Esophagus squamous epithelium (tissue), 4 donors: ENCODE data around the gene MINDY4.

ENCODE experiments used
- POLR2A ChIP-seq, 4 donors: fragments of 450-650 bp; IDR thresholded peaks; one replicate each; pipeline ENCODE4 v1.6.1; 2017; ENCODE audit warnings: antibody characterized with exemption in 4 of 4, mild to moderate bottlenecking in 4 of 4, moderate library complexity in 3 of 4
- TF ChIP-seq, protein P1 (sequence below), 6 experiments: fragments of 450-650 bp in 4 of 6; fragments of 200-600 bp in 2 of 6; sonication (generic) in 2 of 6; IDR thresholded peaks; one replicate each; pipeline ENCODE4 v1.5.1; 2016 to 2019; ENCODE audit warnings: antibody characterized with exemption in 6 of 6, mild to moderate bottlenecking in 4 of 6, moderate library complexity in 4 of 6

DNA sequence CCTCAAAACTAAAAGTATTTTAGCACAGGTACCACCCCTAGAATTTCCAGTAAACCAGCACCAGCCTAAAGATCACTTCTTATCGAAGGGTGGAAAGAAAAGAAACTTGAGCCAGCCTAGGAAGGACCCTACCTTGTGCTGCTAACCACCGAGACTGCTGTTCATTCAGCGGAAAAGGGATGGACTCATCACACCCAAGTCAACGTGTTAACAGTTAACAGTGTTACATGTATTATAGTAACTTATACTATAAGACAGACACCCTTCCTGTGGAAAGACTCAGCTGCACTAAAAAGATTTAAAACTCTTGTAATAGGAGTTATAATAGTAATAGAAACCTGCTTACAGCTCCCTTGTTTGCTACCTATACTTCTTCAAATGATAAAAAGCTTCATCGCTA lies 39.8 kb downstream of the MINDY4 start:
- TF ChIP-seq, protein P1, sequence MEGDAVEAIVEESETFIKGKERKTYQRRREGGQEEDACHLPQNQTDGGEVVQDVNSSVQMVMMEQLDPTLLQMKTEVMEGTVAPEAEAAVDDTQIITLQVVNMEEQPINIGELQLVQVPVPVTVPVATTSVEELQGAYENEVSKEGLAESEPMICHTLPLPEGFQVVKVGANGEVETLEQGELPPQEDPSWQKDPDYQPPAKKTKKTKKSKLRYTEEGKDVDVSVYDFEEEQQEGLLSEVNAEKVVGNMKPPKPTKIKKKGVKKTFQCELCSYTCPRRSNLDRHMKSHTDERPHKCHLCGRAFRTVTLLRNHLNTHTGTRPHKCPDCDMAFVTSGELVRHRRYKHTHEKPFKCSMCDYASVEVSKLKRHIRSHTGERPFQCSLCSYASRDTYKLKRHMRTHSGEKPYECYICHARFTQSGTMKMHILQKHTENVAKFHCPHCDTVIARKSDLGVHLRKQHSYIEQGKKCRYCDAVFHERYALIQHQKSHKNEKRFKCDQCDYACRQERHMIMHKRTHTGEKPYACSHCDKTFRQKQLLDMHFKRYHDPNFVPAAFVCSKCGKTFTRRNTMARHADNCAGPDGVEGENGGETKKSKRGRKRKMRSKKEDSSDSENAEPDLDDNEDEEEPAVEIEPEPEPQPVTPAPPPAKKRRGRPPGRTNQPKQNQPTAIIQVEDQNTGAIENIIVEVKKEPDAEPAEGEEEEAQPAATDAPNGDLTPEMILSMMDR (IDR thresholded peaks at IDR 0.05), result no peak
- TF ChIP-seq POLR2A (IDR thresholded peaks at IDR 0.05), result no peak
